GM06990 (cell line): Measurements from ENCODE around the gene KRTAP5-4.
"Not testable (repeated sequence)": the region's sequence is repeated elsewhere in the genome, so short reads cannot be mapped to it uniquely, and the experiment has no call there.

Experiments used
- DNase-seq: peaks from one replicate; pipeline ENCODE4 v3.0.0-alpha.2; 2011; ENCODE audit not compliant: insufficient read length; ENCODE audit errors: extremely low read depth
- H3K27me3 ChIP-seq: replicated peaks from 2 replicates; pipeline ENCODE4 v1.6.0; 2011; ENCODE audit warnings: low read length; ENCODE audit not compliant: control insufficient read depth, insufficient read depth
- H3K36me3 ChIP-seq: 2 replicates; pipeline ENCODE4 v1.5.1; 2011; ENCODE audit warnings: low read length; ENCODE audit not compliant: control insufficient read depth, insufficient read depth
- H3K4me3 ChIP-seq: replicated peaks from 2 replicates; pipeline ENCODE4 v1.5.1; 2011; ENCODE audit warnings: low read depth, mild to moderate bottlenecking, control low read depth, low read length
- TF ChIP-seq, protein P1 (sequence below): IDR thresholded peaks from 2 replicates; pipeline ENCODE4 v1.5.1; 2011; ENCODE audit warnings: low read length, control low read depth, mild to moderate bottlenecking, inconsistent platforms; ENCODE audit not compliant: insufficient read depth, poor library complexity, severe bottlenecking

KRTAP5-4 gene

GRCh38 chr11:1667906-1668305 lies 46.0 kb upstream of the KRTAP5-4 start:
- H3K4me3 ChIP-seq, result no peak overlapping the region
- H3K27me3 ChIP-seq, result no peaks in the 10 kb centered on the region; the same call in 1 of the 2 replicates
- TF ChIP-seq, protein P1, sequence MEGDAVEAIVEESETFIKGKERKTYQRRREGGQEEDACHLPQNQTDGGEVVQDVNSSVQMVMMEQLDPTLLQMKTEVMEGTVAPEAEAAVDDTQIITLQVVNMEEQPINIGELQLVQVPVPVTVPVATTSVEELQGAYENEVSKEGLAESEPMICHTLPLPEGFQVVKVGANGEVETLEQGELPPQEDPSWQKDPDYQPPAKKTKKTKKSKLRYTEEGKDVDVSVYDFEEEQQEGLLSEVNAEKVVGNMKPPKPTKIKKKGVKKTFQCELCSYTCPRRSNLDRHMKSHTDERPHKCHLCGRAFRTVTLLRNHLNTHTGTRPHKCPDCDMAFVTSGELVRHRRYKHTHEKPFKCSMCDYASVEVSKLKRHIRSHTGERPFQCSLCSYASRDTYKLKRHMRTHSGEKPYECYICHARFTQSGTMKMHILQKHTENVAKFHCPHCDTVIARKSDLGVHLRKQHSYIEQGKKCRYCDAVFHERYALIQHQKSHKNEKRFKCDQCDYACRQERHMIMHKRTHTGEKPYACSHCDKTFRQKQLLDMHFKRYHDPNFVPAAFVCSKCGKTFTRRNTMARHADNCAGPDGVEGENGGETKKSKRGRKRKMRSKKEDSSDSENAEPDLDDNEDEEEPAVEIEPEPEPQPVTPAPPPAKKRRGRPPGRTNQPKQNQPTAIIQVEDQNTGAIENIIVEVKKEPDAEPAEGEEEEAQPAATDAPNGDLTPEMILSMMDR, result no peak
- no peaks in the 10 kb centered on the region for H3K36me3 ChIP-seq
- DNase-seq, result no peak

- no peak overlapping the region for H3K4me3 ChIP-seq
- DNase-seq, result no peak
- no peaks in the 10 kb centered on the region; the same call in 1 of the 2 replicates for H3K27me3 ChIP-seq
- TF ChIP-seq, protein P1, result no peak
- H3K36me3 ChIP-seq, result no peaks in the 10 kb centered on the region
Measured at GRCh38 chr11:1667121-1667850, 45.3 kb upstream of the KRTAP5-4 start.

DNA sequence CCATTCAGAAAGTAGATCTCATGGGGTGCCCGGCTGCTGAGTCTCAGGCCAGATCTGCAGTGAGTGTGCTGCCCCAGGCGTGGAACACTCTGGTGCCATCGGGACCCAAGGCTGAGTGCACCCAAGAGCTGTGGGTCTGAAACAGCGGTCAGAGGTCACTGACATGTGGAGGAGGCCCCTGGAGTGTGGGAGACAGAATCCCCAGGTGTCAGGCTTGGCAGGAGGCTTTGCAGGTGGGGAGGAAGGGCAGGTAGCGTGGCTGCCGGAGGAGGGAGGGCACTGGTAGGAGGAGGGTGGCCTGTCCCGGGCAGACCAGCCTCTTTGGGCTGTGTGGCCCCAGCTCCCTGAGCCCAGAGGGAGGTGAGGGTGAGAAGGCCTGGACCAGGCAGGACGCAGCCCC lies 43.4 kb upstream of the KRTAP5-4 start:
- no peak for DNase-seq
- TF ChIP-seq, protein P1, result no peak
- H3K27me3 ChIP-seq, result no peaks in the 10 kb centered on the region; the same call in 1 of the 2 replicates
- no peak overlapping the region for H3K4me3 ChIP-seq
- H3K36me3 ChIP-seq, result no peaks in the 10 kb centered on the region

- not testable (repeated sequence) for DNase-seq, H3K4me3 ChIP-seq, H3K36me3 ChIP-seq, H3K27me3 ChIP-seq
Measured at GRCh38 chr11:1662699-1663283, 40.9 kb upstream of the KRTAP5-4 start.

GRCh38 chr11:1661454-1662269 lies 39.7 kb upstream of the KRTAP5-4 start:
- not testable (repeated sequence) for H3K27me3 ChIP-seq, DNase-seq, H3K4me3 ChIP-seq, H3K36me3 ChIP-seq

DNA sequence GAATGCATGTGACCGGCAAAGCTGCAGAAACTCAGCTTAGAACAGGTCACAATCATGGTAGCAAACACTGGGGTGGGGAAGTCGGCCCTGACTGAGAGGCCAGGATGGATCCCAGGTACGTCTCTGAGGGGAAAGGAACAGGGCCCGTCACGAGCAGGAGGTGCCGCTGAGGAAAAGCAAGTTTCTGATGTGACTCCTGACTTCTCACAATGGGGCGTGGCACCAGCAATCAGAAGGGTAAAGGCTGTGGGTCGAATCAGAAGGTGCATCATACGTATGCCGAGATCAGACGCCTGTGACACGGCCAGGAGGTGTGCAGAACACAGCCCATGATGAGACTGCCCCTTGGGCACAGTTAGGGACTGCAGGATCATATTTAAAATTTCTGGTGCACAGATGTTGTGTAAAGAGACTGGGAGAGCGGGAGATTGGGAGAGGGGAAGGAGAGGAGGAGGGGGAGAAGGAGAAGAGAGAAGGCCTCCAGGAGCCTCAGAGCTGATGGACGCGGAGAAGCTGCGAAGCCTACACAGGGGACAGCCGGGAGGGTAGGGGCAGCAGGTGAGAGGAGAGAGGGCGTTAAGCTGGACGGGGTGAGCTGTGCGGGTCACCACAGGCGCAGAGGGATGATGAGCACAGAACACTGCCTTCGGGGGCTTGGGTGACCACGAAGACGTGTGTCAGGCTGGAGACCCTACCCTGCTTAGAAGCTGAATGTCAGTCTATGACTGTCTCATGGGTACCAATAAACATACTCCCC lies 38.4 kb upstream of the KRTAP5-4 start:
- TF ChIP-seq, protein P1, result no peak
- Histone ChIP-seq H3K4me3 (no peak overlapping the region), H3K27me3 (peaks cover 3% of the 10 kb centered on the region), H3K36me3 (no peaks in the 10 kb centered on the region)
- DNase-seq, result no peak
